Epithelial cell of esophagus (primary cell): ENCODE data around the gene PRRG4.
A peak's percentile ranks its signal among the peaks of the same experiment; 100 is the strongest.

Experiments used
- DNase-seq: peaks from one replicate; pipeline ENCODE4 v3.0.0; 2010; ENCODE audit warnings: low read depth
- H3K4me3 ChIP-seq: 2 replicates; pipeline ENCODE4 v1.5.1; 2011; ENCODE audit warnings: mild to moderate bottlenecking, low read length, control low read depth
- CTCF ChIP-seq: IDR thresholded peaks from 2 replicates; pipeline ENCODE4 v1.5.1; 2011; ENCODE audit warnings: low read depth, mild to moderate bottlenecking, low read length, control low read depth, inconsistent platforms; ENCODE audit not compliant: insufficient read depth; ENCODE audit errors: missing control alignments

Gene PRRG4

GRCh38 chr11:32830413-32830738, 649 bp downstream of the PRRG4 start:
- H3K4me3 ChIP-seq = peak overlapping the region; percentile 89
- DNase-seq = peak; percentile 78
- no peak for TF ChIP-seq CTCF

- TF ChIP-seq CTCF = no peak
- peak; percentile 75 for DNase-seq
- H3K4me3 ChIP-seq = peak overlapping the region; percentile 89
Measured at GRCh38 chr11:32830796-32831195, 1.1 kb downstream of the PRRG4 start.

- TF ChIP-seq CTCF = no peak
- no peak for DNase-seq
- peak overlapping the region; percentile 89 for H3K4me3 ChIP-seq
Measured at GRCh38 chr11:32831221-32831620, 1.5 kb downstream of the PRRG4 start.

- no peak for DNase-seq
- no peak overlapping the region for H3K4me3 ChIP-seq
- TF ChIP-seq CTCF = no peak
Measured at GRCh38 chr11:32833921-32834320, 4.2 kb downstream of the PRRG4 start.

- DNase-seq = no peak
- no peak overlapping the region for H3K4me3 ChIP-seq
- TF ChIP-seq CTCF = no peak
Measured at GRCh38 chr11:32836946-32837345, 7.2 kb downstream of the PRRG4 start.

- TF ChIP-seq CTCF = no peak
- DNase-seq = peak; percentile 94
- H3K4me3 ChIP-seq = peak overlapping the region; percentile 28
Measured at GRCh38 chr11:32838505-32839274, 9.0 kb downstream of the PRRG4 start.

GRCh38 chr11:32839308-32839707, 9.6 kb downstream of the PRRG4 start:
- TF ChIP-seq CTCF = no peak
- peak overlapping the region; percentile 28 for H3K4me3 ChIP-seq
- DNase-seq = peak; percentile 48
